Stimulated activated CD4-positive, alpha-beta T cell treated with anti-CD3 and anti-CD28 coated beads, Interleukin-15, amount 100 ng/mL, for 1 hour (primary cell): ENCODE data around the gene RHD.
"Not testable (repeated sequence)": the region's sequence is repeated elsewhere in the genome, so short reads cannot be mapped to it uniquely, and the experiment has no call there.

Source experiments
- DNase-seq, 2 donors: peaks; one replicate each; pipeline ENCODE4 v3.0.0-alpha.2; 2020; ENCODE audit warnings: low read depth in 1 of 2, low spot score in 1 of 2

The RHD gene

GRCh38 chr1:25302330-25302729, 30.0 kb downstream of the RHD start:
- DNase-seq, result not testable (repeated sequence)

GRCh38 chr1:25304936-25305335, 32.6 kb downstream of the RHD start:
- DNase-seq, result not testable (repeated sequence)

GRCh38 chr1:25308168-25308567, 35.9 kb downstream of the RHD start:
- DNase-seq, result not testable (repeated sequence)

- DNase-seq, result not testable (repeated sequence)
Observed at GRCh38 chr1:25309085-25309484, 36.8 kb downstream of the RHD start.

- not testable (repeated sequence) for DNase-seq
Observed at GRCh38 chr1:25309486-25309885, 37.2 kb downstream of the RHD start.

GRCh38 chr1:25312806-25313470, 40.6 kb downstream of the RHD start:
- not testable (repeated sequence) for DNase-seq

GRCh38 chr1:25320314-25320938, 48.1 kb downstream of the RHD start:
- DNase-seq, result not testable (repeated sequence)

GRCh38 chr1:25322127-25322526, 49.8 kb downstream of the RHD start:
- DNase-seq, result not testable (repeated sequence)

GRCh38 chr1:25324407-25324806, 52.1 kb downstream of the RHD start:
- DNase-seq, result not testable (repeated sequence)

GRCh38 chr1:25327864-25328790, 55.8 kb downstream of the RHD start:
- DNase-seq, result not testable (repeated sequence)

GRCh38 chr1:25328791-25329185, 56.5 kb downstream of the RHD start:
- DNase-seq, result not testable (repeated sequence)

GRCh38 chr1:25329336-25329735, 57.0 kb downstream of the RHD start:
- not testable (repeated sequence) for DNase-seq

GRCh38 chr1:25329950-25330349, 57.6 kb downstream of the RHD start:
- not testable (repeated sequence) for DNase-seq

GRCh38 chr1:25336922-25337354, 64.6 kb downstream of the RHD start:
- DNase-seq, result not testable (repeated sequence)

GRCh38 chr1:25337483-25338187, 65.3 kb downstream of the RHD start:
- DNase-seq, result peak in 1 of 2 donors; percentile 8

GRCh38 chr1:25338188-25338981, 66.1 kb downstream of the RHD start, which contains the start of gene TMEM50A:
Gene TMEM50A (plus strand): TSS chr1:25338334. CDS start chr1:25340487, 2,153 bp downstream.
- peak; percentile 85 to 87 for DNase-seq

GRCh38 chr1:25338986-25339385, 66.7 kb downstream of the RHD start:
- no peak for DNase-seq

GRCh38 chr1:25341746-25342145, 69.4 kb downstream of the RHD start:
- DNase-seq, result no peak

GRCh38 chr1:25342846-25343245, 70.5 kb downstream of the RHD start:
- DNase-seq, result no peak

GRCh38 chr1:25343872-25344271, 71.6 kb downstream of the RHD start:
- DNase-seq, result no peak
